ENCODE measurements around the gene LCN12.

The LCN12 gene

DNA sequence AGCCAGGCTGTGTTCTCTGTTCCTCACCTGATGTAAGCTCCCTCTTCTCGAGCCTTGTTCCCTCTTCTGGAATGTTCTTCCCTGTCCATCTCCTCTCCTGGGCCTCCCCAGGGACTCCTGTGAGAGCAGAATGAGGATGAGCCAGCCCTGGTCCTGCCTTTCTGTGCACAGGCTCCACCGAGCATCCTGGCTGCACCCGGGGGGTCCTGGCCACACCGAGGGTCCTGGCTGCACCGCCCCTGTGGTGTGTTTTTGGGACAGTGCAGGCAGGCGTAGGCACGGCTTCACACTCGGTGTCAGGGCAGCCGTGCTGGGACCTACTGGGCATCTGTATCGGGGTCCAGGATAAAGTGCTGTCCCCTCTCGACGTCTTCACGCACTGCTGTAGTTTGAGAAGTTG is 25.3 kb upstream of the LCN12 start:
- no peak for DNase-seq (ENCODE audit: low read depth in 2 of 2)

DNA sequence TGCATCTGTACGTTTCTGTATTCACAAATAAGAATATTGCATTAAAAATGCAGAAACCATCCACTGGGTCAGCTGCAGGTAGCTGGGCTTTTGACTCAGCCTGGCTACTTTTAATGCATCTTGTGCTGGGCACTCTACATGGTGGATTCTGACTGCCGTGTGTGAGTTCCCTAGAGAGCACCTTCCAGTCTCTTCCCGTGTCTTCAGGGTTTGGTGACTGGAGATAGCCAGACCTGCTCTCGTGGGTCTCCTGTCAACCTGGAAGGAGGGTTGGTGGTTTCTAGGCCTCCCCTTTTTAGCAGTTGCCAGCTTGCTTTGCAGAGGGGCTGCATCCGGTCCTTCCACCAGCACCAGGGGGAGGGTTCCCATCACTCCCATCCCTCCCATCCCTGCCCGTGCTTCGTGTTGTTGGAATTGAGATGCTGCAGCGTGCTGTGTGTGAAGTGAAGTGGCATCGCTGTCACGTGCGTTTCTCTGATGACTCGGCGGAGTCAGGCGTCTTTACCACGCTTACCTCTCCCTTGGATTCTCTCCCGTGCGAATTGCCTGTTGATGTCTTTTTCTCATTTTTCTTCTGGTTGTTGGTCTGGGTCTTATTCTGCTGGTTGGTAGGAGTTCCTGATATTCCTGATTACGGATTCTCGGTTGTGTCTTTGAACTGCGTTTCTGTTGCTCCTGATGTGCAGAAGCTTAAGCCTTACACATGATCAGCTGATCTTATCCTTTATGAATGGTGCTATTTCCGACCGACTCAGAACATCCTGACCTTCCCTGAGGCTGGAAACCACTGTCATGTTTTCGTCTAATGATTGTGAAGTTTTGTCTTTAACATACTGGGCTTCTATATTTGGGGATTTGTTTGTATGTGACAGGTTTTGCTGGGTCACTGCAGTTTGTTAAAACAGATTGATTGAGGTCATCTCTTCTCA is 24.5 kb upstream of the LCN12 start:
- no peak for DNase-seq (ENCODE audit: low read depth in 2 of 2)

- no peak for DNase-seq (ENCODE audit: low read depth in 2 of 2)
These were observed 23.5 kb upstream of the LCN12 start for GRCh38 chr9:136928591-136928990.

DNA sequence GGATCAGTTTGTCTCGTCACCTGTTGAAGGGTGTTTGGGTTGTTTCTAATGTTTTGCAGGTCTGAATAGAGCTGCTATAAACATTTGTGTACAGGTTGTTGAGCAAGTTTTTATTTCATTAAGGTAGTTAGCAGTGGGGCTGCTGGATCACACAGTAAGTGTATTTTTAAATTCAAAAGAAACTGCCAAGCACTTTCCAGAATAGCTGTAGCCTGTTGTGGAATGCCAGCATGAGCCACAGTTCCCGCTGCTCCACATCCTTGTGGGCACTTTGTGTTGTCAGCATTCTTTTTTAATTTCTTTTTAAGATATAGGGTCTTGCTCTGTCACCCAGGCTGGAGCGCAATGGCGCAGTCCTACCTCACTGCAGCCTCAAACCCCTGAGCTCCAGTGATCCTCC is 22.1 kb upstream of the LCN12 start:
- no peak for DNase-seq (ENCODE audit: low read depth in 2 of 2)

- DNase-seq (ENCODE audit: low read depth in 2 of 2) = no peak
These were observed 20.4 kb upstream of the LCN12 start for GRCh38 chr9:136931611-136932130.

DNA sequence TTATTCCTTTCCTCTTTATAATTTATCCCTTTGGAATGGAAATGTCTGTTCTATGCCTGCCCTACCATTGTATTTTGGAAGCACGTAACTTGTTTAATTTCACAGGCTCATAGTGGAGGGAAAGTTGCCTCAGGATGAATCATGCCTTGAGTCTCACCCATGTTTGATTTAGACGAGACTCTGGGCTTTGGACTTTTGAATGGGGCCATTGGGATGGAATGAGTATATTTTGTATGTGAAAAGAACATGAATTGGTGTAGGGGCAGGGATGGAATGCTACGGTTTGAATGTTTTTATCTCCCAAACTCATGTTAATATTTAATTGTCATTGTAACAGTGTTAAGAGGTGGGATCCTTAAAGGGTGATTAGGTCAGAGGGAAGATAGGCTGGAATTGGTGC is 17.8 kb upstream of the LCN12 start:
- DNase-seq (ENCODE audit: low read depth in 2 of 2) = no peak

- no peak for DNase-seq (ENCODE audit: low read depth in 2 of 2)
These were observed 16.4 kb upstream of the LCN12 start for GRCh38 chr9:136935651-136936050.

DNA sequence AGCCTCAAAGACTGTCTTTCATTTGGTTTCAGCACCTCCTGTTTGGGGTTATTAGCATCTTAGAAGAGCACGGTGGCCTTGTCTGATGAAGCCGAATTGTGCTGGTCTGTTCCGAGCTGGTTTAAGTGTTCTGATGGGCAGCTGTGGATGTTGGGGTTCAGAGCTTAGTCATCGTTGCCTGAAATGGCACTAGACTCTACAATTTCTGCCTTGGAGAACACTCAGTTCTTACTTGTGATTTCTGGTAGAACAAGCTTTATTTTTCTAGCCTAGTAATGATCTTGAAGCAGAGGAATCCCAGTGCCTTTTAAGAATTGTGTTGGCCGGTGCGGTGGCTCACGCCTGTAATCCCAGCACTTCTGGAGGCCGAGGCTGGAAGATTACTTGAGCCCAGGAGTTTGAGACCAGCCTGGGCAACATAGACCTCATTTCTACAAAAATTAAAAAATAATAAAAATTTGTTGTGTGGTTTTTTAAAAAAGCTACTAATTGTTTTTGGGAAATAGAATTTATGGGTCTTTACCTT is 15.4 kb upstream of the LCN12 start:
- DNase-seq (ENCODE audit: low read depth in 2 of 2) = no peak

DNA sequence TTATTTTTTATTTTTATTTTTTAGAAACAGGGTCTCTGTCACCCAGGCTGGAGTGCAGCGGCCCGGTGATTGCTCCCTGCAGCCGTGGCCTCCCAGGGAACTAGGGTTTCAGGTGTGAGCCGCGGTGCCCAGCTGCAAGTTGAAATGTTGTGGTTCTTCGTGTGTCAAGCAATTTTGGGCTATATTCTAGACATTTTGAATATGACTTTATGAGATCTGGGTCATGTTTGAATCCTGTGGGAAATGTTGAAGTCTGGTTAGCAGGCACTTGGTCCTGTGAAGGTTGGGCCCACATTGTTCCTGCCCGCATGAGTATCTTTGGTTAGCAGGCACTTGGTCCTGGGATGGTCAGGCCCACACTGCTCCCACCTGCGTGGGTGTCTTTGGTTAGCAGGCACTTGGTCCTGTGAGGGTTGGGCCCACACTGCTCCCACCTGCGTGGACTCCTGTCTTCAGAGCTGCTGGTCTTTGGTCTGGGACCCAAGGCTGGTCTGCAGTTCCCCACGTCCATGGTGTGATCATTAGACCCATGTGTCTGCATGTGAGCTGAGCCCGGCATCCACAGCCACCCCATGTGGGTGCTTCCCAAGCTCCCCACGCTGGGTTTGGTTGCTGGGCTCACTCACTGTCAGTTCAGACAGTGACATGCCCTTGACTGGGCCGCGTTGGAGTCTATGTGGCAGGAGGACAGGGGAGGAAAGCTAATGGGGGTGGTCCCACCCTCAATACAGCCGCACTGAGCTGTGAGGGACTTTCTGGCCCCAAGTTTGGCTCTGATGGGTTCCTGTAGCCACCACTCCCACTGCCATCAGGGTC is 14.7 kb upstream of the LCN12 start:
- DNase-seq (ENCODE audit: low read depth in 2 of 2) = no peak

- no peak for DNase-seq (ENCODE audit: low read depth in 2 of 2)
These were observed 12.6 kb upstream of the LCN12 start for GRCh38 chr9:136939431-136939995.

DNA sequence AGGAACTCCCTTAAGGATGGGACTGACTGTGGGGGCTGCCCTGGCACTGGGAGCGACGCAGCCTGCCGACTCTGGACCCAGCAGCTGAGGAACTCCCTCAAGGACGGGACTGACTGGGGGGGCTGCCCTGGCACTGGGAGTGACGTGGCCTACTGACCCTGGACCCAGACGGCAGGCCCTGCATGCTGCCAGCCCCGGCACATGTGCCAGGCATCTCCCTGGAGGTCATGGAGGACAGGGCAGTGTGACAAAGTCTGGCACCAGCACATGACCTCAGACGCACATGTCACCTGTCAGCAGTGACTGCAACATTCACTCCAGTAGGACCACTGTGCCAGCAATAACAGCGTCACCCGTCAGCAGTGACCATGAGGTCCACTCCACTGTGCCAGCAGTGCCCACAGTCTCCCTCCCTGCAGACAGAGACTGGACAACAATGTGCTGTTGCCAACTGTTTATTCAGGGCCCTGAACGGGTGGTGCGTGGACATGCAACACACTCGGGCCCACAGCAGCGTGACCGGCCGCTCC is 12.0 kb upstream of the LCN12 start:
- DNase-seq (ENCODE audit: low read depth in 2 of 2) = no peak

DNA sequence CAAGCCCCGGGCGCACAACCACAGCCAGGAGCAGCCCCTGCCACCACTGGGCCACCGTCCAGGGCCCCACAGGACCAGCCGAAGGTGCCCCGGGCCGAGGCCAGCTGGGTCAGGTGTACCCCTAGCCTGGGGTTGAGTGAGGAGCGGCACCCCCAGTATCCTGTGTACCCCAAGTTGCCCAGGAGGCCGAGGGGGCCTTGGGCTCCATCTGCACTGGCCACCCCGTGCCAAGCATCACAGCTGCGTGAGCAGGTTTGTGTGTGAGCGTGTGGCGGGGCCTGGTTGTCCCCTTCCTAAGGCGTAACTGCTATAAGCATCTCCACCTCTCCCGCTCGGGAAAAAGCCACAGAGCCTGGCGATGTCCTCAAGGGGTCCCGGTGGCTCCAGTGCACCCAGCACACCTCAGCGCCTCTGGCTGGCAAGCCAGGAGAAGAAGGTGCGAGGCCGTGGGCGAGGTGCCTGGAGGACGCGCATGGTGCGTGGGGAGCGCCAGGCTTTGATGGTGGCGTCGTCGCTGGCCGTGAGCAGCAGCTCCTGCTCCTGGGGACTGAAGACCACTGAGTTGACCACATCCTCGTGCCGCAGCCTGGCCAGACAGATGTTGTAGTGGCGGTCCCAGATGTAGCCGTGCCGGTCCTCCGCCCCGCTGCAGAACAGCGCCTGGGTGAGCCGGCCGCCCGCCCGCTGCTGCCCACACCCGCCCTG is 11.4 kb upstream of the LCN12 start:
- DNase-seq (ENCODE audit: low read depth in 2 of 2) = no peak

- no peak for DNase-seq (ENCODE audit: low read depth in 2 of 2)
These were observed 10.6 kb upstream of the LCN12 start for GRCh38 chr9:136941231-136942111.

DNA sequence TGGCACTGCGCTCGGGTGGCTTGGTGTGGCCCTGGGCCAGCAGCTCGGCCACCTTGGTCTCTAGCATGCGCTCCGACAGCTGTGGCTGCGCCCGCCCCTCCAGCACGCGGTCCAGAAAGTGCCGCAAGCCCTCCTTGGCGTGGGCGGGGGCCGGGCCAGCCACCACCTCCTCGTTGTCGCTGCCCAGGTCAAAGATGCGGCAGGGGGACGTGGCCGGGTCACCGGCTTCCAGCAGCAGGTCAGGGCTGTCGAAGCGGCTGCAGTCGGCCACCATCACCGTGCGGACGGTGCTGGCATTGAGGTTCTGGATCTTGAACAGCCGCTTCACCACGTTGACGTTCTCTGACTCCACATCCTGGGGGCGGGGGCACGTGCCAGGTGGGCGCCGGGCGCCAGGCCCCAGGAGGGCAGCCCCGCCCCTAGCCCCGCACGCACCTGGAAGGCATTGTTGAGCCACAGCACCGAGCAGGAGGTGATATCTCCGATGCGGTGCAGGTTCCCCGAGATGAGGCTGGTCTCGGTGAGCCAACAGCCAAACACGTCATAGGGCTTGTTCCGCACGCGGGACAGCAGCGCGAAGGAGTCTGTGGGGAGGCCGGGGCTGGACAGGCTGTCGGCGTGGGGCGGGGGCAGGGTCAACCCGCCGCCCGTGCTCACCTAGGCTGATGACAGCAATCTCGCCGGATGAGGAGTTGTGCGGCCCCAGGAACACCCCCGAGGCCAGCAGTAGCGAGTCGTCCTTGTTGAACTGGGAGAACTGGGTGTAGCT is 9.8 kb upstream of the LCN12 start:
- DNase-seq (ENCODE audit: low read depth in 2 of 2) = no peak

GRCh38 chr9:136942881-136943230 is 9.2 kb upstream of the LCN12 start:
- no peak for DNase-seq (ENCODE audit: low read depth in 2 of 2)

DNA sequence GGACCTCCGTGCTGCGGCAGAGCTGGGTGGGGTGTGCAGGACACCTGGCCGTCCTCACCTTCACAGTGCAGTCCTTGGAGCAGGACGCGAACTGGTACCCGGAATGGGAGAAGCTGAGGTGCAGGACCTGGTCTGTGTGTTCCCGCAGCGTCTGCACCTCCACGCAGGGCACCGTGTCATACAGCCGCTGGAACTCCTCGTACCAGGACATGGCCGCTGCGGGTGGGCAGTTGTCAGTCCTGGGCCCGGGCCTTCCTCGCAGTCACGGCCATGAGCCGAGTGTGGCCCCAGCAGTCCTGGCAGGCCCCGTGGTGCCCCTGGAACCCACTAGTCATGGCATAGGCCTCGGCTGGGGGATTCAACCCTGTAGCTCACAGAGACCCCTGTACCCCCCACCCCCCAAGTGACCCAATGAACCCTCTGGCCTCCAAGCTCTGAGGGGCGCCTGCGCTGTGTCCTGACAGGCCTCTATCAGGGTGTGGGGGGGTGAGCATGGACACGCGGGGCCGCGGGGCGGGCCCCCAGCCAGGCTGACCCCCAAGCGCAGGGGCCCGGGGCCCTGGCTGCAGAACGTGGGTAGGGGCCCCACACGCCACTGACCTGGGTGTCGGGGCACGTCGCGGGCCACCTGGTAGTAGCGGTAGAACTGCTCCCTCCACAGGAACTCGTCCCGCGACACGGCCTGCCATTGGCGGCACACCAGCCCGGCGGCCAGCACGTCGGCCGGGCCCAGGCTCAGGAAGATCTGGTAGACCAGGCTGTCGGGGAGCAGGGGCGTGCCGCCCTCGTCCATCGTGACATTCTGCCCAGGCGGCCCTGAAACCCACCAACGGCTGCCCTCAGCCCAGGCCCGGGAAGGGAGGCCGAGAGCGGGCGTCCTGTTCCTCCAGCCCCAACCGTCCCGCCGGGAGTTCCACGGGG is 8.5 kb upstream of the LCN12 start:
- no peak for DNase-seq (ENCODE audit: low read depth in 2 of 2)

GRCh38 chr9:136944212-136944518 is 7.9 kb upstream of the LCN12 start:
- DNase-seq (ENCODE audit: low read depth in 2 of 2) = no peak

DNA sequence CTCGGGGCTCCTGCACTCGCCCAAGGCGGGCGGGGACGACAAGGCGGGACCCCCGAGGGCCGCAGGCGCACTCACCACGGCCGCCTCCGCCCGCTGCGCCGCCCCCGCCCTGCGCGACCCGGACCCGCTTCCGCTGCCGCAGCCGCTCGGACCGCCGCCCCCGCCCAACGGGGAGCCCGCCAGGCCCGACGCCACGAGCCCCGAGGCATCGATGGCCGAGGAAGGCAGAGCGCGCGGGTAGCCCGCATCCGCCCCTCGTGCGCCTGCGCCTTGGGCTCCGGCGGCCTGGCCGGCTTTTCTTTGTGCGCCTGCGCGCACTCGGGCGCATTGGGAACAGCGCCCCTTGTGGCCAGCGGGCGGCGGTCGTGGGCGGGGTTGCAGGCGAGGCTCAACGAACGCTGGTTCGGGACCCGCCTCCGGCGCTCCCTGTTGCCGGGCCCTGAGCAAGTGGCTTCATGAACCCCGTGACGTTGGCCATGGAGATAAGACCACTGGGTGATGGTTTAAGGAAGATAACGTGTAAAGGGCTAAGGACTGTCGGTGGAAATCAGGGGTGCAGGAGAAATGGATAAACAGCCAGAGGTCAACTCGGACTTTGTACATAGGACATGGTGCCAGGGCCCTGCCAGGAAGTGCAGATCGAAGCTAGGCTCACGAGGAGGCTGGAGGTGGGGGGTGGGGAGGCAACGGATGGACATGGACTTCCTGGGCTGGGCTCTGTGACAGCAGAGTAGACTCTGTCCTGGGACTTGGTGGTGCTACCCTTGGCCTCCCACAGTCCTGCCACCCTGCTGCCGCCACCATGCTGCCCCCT is 7.3 kb upstream of the LCN12 start, which contains the start of the genes C8G and FBXW5:
C8G (plus strand) TSS at position 725 of the 814 bp plus-strand sequence; CDS start at position 803, 78 bp downstream.
FBXW5 (minus strand) TSS at position 220 of the 814 bp plus-strand sequence. CDS start 655 bp downstream, outside the sequence.
- DNase-seq (ENCODE audit: low read depth in 2 of 2) = peak; percentile 88 to 89

Data from stimulated activated CD8-positive, alpha-beta memory T cell treated with anti-CD3 and anti-CD28 coated beads, Interleukin-2, amount 100 ng/mL, for 1 hour (primary cell).